ENCODE results near the gene TRAF1.

Gene TRAF1

DNA sequence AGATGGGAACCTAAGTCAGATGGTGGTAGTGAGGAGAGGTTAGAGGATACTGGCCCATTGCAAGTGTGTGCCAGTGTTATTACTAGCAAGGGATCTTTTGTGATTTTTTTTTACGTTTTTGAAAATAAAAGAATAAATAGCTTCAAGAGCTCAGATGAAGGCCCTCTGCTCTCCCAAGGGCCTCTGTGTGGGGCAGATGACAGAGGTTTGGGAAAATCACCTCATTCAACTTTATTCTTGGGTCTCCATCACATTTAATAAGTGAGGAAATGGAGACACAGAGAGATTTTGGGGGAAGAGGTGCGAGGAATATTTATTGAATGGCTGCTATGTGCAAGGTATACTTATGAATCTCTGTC is 10.1 kb upstream of the TRAF1 start:
- no peak for TF ChIP-seq CTCF (IDR thresholded peaks at IDR 0.05; ENCODE audit: low read depth, low read length, missing control alignments)
- H3K4me3 ChIP-seq (ENCODE audit: low read depth, low read length), result no peak overlapping the region
- no peak for DNase-seq (ENCODE audit: low read depth)

DNA sequence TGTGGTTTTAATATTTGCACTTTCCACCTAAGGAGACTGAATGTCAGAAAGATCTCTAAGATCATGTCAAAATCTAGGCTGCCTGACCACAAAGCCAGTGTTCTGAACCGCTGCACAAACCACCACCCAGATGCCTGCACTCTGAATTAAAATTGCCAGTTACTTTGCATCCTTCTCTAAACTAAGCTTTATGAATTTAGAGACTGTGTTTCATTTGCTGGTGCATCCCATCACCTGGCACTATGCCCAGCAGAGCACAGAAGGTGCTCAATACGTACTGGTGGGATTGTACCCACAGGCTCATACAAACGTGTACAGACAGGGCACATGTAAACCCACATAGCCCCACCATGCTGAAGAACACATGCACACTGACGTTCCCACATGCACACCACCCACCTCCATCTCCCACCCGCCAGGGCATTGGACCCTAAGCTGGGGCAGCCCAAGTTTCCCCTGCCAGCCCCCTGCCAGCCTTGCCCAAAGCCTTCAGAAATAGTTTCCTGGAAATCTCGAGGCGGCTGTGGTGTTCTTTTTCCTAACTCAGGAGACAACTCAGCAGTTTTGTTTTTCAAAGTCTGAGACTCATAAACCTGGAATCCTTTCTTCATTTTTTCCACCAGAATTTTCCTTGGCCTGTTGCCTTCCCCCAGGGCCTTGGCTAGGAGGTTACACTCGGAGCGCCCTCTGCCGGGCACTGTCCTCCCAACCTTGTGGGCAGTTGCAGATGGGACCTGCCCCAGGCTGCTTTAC is 9.6 kb upstream of the TRAF1 start:
- peak; percentile 84 for TF ChIP-seq CTCF (IDR thresholded peaks at IDR 0.05; ENCODE audit: low read depth, low read length, missing control alignments)
- DNase-seq (ENCODE audit: low read depth), result no peak
- H3K4me3 ChIP-seq (ENCODE audit: low read depth, low read length), result no peak overlapping the region; the same call in 1 of the 2 replicates

DNA sequence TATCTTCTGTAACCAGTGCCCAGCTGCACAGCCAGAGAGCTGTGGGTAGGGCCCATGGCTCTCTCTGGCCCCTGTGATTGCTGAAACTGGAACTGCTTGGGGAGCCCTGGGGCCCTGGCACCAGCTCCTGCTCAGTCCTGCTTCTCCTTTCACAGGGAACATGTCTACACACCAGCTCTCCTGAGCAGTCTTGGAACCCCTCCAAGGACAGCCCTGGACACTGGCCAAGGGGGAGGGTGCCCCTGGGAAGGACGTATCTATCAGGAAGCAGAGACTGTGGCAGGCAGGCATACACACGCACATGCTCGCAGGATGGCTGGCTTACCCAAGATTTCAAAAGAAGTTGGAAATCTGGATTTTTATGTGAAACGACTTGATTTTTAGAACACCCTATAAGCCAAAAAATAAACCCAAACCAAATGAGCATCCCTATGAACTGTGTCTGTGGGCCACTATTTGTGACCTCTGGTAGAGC is 8.8 kb upstream of the TRAF1 start:
- no peak for DNase-seq (ENCODE audit: low read depth)
- H3K4me3 ChIP-seq (ENCODE audit: low read depth, low read length), result no peak overlapping the region; the same call in 1 of the 2 replicates
- no peak for TF ChIP-seq CTCF (IDR thresholded peaks at IDR 0.05; ENCODE audit: low read depth, low read length, missing control alignments)

- DNase-seq (ENCODE audit: low read depth), result no peak
- H3K4me3 ChIP-seq (ENCODE audit: low read depth, low read length), result no peak overlapping the region; the same call in 1 of the 2 replicates
- no peak for TF ChIP-seq CTCF (IDR thresholded peaks at IDR 0.05; ENCODE audit: low read depth, low read length, missing control alignments)
Measured at GRCh38 chr9:120934281-120934680, 7.7 kb upstream of the TRAF1 start.

DNA sequence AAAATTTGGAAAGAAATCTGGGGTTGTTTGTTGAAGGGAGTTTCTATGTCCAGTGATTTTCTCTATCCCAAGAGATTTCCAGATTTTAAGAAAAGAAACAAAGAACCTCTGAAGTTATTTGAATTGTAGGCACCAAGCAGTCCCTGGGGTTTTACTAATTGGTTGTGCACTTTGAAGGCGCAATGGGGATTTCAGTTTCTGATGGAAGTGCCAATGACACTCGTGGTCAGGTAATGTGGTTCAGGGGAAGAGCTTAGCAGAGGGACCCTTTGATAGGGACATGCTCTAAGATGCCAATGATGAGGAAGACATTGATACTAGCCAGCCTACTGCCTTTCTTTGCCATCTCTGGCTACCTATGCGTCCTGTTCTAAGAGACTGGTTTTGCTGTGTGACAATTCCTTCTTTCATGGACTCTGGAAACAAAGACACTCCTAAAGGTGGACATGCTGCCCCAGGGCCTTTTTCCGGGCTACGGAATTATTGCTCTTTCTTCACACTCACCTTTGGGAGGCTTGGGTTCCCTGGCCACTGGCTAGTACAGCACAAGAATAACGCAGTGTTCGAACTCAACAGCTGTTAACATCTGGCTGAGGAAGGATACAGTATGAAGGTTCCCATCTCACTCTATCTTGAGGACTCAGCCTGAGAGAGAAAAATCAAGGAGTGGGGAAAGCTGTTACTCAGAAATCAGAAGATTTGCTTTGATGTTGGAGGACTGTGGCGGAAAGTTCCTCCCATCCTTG is 6.9 kb upstream of the TRAF1 start:
- no peak for TF ChIP-seq CTCF (IDR thresholded peaks at IDR 0.05; ENCODE audit: low read depth, low read length, missing control alignments)
- H3K4me3 ChIP-seq (ENCODE audit: low read depth, low read length), result no peak overlapping the region; the same call in 1 of the 2 replicates
- no peak for DNase-seq (ENCODE audit: low read depth)

GRCh38 chr9:120932086-120932823 is 5.7 kb upstream of the TRAF1 start:
- no peak for DNase-seq (ENCODE audit: low read depth)
- peak overlapping the region; percentile 35; the same call in 1 of the 2 replicates for H3K4me3 ChIP-seq (ENCODE audit: low read depth, low read length)

More at GRCh38 chr9:120932086-120932823, 5.7 kb upstream of the TRAF1 start:
- no peak for TF ChIP-seq CTCF (IDR thresholded peaks at IDR 0.05; ENCODE audit: low read depth, low read length, missing control alignments)
